Measurements from ENCODE around the gene SRGAP2C.

The SRGAP2C gene

DNA sequence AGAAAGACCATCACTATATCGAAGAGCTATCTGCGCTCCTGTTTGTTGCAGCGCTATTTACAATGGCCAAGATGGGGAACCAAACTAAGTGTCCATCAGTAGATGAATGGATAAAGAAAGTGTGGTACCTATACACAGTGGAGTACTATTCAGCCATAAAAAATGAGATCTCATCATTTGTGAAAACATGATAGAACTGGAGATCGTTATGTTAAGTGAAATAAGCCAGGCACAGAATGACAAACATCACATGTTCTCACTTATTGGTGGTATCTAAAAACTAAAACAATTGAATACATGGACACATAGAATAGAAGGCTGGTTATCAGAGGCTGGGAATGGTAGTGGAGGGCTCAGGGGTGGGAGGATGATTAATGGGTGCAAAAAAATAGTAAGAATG lies 256.2 kb downstream of the SRGAP2C start:
- DNase-seq, result no peak

All from activated CD4-positive, alpha-beta T cell treated with anti-CD3 and anti-CD28 coated beads, Interleukin-2, amount 50 U/mL, for 1 hour (primary cell).